ENCODE data around the gene FHOD3. TPM values are rescaled to one million over a fixed set of nuclear protein-coding genes. Genes with fewer than 3 reads are reported as not detected.
A peak's percentile ranks its signal among the peaks of the same experiment; 100 is the strongest.
"Not testable (repeated sequence)": the region's sequence is repeated elsewhere in the genome, so short reads cannot be mapped to it uniquely, and the experiment has no call there.

Gene FHOD3
- total and polyA plus RNA-seq, 7 donors = 5.4 to 98.2 (median 20.2) TPM

- 68 to 78% (median 70%) methylated on average over 2 of the region's 2 CpGs for WGBS, 3 donors
- TF ChIP-seq CTCF (IDR thresholded peaks at IDR 0.05) = no peak
- ATAC-seq (no peak), DNase-seq (no peak)
- H3K27me3 ChIP-seq (ENCODE audit: insufficient read depth in 3 of 3, low read length in 2 of 3) = no peaks in the 10 kb centered on the region
- H3K36me3 ChIP-seq (ENCODE audit: insufficient read depth in 1 of 2, low read depth in 1 of 2) = no peaks in the 10 kb centered on the region
- peaks cover 33% of the 10 kb centered on the region for H3K4me1 ChIP-seq
- no peak overlapping the region for H3K27ac ChIP-seq
- no peak overlapping the region for H3K4me3 ChIP-seq
- intact Hi-C loops (cut with DNase I) = no loop called here
- H3K9me3 ChIP-seq = no peaks in the 10 kb centered on the region
Measured at GRCh38 chr18:36460324-36460850, 162.9 kb downstream of the FHOD3 start.

- Histone ChIP-seq H3K27me3 (ENCODE audit: insufficient read depth in 3 of 3, low read length in 2 of 3) (no peaks in the 10 kb centered on the region), H3K4me3 (no peak overlapping the region), H3K9me3 (no peaks in the 10 kb centered on the region), H3K36me3 (ENCODE audit: insufficient read depth in 1 of 2, low read depth in 1 of 2) (no peaks in the 10 kb centered on the region), H3K4me1 (peaks cover 33% of the 10 kb centered on the region), H3K27ac (no peak overlapping the region)
- ATAC-seq = no peak
- intact Hi-C loops (cut with DNase I) = no loop called here
- TF ChIP-seq CTCF (IDR thresholded peaks at IDR 0.05) = no peak
- WGBS, 3 donors = 62 to 75% (median 72%) methylated on average over 3 of the region's 3 CpGs
- no peak for DNase-seq
Measured at GRCh38 chr18:36460854-36461253, 163.3 kb downstream of the FHOD3 start.

GRCh38 chr18:36461551-36461987, 164.1 kb downstream of the FHOD3 start:
- H3K36me3 ChIP-seq (ENCODE audit: insufficient read depth in 1 of 2, low read depth in 1 of 2) = no peaks in the 10 kb centered on the region
- ATAC-seq (no peak), DNase-seq (no peak)
- no peak for TF ChIP-seq CTCF (IDR thresholded peaks at IDR 0.05)
- H3K27me3 ChIP-seq (ENCODE audit: insufficient read depth in 3 of 3, low read length in 2 of 3) = no peaks in the 10 kb centered on the region
- H3K27ac ChIP-seq = no peak overlapping the region
- no peak overlapping the region for H3K4me3 ChIP-seq
- intact Hi-C loops (cut with DNase I) = no loop called here
- H3K9me3 ChIP-seq = no peaks in the 10 kb centered on the region
- H3K4me1 ChIP-seq = peaks cover 32% of the 10 kb centered on the region
- 58 to 91% (median 82%) methylated on average over 1 of the region's 1 CpG for WGBS, 3 donors

- H3K9me3 ChIP-seq; DNase-seq; H3K27me3 ChIP-seq (ENCODE audit: insufficient read depth in 3 of 3, low read length in 2 of 3); H3K27ac ChIP-seq; H3K36me3 ChIP-seq (ENCODE audit: insufficient read depth in 1 of 2, low read depth in 1 of 2); H3K4me3 ChIP-seq; intact Hi-C loops (cut with DNase I): not testable (repeated sequence)
- ATAC-seq = peak in 1 of 4 donors; percentile 18
- WGBS, 3 donors = 80 to 92% (median 80%) methylated on average over 5 of the region's 5 CpGs
- H3K4me1 ChIP-seq = peaks cover 22% of the 10 kb centered on the region
Measured at GRCh38 chr18:36463516-36463915, 166.0 kb downstream of the FHOD3 start.

- no peak for TF ChIP-seq CTCF (IDR thresholded peaks at IDR 0.05)
- no peaks in the 10 kb centered on the region for H3K27me3 ChIP-seq (ENCODE audit: insufficient read depth in 3 of 3, low read length in 2 of 3)
- no peaks in the 10 kb centered on the region for H3K36me3 ChIP-seq (ENCODE audit: insufficient read depth in 1 of 2, low read depth in 1 of 2)
- H3K27ac ChIP-seq = no peak overlapping the region
- intact Hi-C loops (cut with DNase I) = no loop called here
- peaks cover 24% of the 10 kb centered on the region for H3K4me1 ChIP-seq
- ATAC-seq (peak in 1 of 4 donors; percentile 38), DNase-seq (no peak)
- 24 to 32% (median 30%) methylated on average over 5 of the region's 5 CpGs for WGBS, 3 donors
- H3K9me3 ChIP-seq = no peaks in the 10 kb centered on the region
- H3K4me3 ChIP-seq = no peak overlapping the region
Measured at GRCh38 chr18:36464126-36464651, 166.7 kb downstream of the FHOD3 start.
